Stimulated activated CD8-positive, alpha-beta memory T cell treated with anti-CD3 and anti-CD28 coated beads, Interleukin-15, amount 100 ng/mL, for 48 hours (primary cell): ENCODE data around the gene LSAMP.
"Not testable (repeated sequence)": the region's sequence is repeated elsewhere in the genome, so short reads cannot be mapped to it uniquely, and the experiment has no call there.

Source experiments
- DNase-seq, 2 donors: peaks; one replicate each; pipeline ENCODE4 v3.0.0-alpha.2; 2020; ENCODE audit warnings: low read depth in 2 of 2

LSAMP gene

DNA sequence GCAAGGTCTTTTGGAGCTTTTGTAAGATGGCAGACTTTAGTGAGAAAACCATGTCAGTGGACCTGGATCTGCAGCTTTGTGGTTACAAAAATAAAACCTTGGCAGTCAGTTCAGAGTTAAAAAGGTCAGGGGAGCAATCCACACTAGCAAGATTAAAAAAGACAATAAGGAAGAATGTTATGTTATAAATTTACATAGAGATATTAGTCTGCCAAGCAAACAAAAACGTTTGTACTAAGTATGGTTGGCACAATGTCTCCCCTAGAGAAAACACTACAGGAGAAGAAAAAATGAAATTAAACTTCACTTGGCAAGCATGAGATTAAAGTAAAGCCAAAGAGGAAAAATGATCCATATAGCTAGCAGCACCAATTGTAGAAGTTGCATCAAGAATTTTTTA lies 205.0 kb downstream of the LSAMP start:
- DNase-seq, result no peak

DNA sequence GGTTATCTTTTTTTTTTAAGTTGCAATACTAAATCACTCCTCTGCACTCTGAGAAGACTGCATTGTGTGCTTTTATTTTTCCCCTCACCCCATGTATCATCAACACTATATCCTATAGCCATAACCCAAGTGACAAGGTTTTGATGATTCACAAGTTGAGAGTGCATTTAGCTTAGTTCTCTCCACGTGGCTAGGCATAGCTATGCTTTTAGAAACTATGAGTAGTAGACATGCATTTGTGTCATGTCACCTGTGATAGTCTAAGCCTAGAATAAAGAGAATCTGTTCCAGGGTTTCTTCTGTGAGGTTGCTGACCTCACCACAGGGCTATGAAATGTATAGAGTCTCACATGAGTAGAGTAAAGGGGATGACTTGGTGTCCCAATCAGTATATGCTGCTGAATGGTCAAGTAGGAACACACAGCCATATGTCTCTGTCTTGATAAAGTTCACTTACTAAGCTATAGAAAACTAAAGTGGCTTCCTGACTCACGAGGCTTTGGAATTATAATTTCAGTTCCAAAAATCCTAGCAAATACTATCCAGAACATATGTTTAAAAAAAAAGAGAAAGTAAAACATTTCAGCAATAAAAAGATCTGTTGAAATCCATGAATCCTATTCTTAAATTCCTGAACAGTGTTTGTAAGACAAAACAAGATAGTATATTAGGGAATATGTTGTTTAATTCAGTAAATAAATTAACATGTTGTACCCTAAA lies 206.3 kb downstream of the LSAMP start:
- no peak for DNase-seq

DNA sequence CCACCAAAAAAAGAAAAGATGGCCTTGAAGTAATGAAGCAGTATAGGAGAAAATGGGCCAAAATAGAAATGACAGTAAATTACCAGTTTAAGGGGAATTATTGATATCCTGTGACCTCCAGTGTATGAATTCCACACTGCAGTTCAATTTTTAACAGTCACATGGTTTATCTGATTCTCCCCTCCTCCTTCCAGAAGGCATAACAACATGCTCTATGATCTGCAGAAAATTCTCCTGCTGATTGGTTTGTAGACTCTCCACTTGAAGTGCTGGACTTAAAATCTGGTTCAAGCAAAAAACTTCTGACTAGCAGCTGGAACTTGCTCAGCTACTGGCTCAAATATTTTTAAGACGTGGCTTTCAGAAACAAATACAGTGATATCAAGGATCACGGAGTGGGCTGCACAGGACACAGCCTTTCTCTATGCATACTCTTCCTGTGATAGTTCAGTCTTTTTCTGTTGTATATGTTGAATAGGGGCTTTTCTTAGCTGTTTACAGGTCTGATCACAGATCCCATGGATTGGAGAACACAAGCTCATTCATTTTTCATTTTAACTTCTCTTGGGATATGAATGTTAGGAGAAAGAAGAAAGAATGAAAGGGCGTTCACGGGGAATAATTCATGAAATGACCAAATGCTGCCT lies 211.5 kb downstream of the LSAMP start:
- DNase-seq, result no peak

DNA sequence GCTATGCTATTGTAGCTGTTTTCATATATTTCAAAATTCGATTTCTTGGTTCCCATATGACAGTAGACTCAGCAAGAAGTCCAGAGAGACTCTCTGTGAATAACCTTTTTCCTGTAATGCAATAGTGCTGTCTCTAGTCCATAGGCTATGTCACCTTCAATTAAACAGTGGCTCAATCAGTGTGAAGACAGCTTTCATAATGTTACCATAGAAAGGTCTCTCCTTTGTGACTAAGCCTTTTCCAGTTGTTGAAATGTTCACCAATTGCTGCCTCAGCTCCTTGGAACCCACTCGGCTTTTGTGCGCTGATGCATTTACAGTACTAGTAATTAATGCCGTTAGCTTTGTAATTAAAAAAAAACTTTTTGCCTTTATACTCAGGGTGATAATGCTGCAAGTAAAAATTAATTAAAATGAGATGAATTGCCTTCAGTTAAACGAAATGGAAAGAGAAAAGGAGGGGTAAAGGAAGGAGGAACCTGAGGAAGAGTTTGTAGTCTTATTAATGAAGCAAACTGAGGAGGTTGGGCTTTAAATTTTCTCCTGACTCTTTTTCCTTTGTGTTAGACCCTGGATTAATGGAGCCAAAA lies 214.8 kb downstream of the LSAMP start:
- no peak for DNase-seq

DNA sequence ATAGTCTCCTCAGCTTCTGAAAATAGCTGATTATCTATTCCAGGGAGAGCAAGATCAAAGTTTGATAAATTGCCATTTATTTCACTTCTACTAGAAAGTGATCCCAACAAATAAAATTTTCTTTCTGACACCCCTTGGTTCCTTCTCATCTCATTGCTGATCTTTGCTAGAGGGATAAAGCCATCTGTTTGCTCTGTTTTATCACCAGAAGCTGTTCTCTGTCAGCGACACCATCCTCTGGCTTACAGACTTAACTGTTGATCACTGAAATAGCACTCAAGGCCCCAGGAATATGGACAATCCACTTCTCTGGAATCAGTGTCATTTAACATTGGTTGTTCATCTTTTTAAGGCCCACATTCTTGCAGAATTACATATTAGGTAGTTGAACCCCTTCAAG lies 219.0 kb downstream of the LSAMP start:
- no peak for DNase-seq

DNA sequence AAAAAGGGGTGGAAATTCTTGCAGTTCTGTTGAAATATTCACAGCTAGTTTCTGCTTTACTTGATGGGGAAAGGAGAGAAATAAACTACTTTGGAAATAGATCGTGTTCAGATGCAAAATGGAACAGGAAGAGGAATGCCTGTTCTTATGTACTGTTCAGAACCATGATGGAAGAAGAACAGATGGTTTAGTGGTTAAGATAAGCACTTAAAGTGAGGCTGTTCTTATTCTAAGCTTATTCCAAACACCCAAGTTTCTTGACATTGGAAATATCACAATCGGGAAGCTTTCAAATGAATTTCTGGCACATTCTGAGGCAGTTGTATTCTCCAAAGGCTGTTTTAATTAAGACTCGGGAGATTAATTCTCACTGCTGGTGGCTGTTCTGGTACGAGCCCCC lies 228.5 kb downstream of the LSAMP start:
- DNase-seq, result no peak

DNA sequence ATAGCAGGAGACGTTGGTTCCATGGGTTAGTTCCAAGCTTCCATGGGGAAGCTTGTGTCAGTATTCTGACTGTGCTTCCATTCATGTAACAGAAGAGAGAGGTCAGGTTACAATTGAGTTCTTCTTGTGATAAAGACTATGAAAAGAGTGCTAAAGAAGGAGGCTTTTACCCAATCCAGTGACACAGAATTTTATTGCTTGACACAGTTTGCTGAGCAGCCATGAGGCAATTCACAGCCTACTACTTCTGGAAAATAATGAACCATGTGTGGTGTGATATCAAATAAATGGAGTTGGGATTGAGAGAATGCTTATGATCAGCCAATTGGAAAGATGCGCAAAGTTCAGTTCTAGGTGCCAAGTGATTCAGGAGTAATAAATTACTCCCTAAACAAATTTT lies 233.4 kb downstream of the LSAMP start:
- no peak for DNase-seq

DNA sequence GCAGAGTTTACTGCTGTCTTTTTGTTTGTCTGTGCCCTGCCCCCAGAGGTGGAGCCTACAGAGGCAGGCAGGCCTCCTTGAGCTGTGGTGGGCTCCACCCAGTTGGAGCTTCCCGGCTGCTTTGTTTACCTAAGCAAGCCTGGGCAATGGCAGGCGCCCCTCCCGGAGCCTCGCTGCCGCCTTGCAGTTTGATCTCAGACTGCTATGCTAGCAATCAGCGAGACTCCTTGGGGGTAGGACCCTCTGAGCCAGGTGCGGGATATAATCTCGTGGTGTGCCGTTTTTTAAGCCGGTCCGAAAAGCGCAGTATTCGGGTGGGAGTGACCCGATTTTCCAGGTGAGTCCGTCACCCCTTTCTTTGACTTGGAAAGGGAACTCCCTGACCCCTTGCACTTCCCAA lies 236.5 kb downstream of the LSAMP start:
- not testable (repeated sequence) for DNase-seq

DNA sequence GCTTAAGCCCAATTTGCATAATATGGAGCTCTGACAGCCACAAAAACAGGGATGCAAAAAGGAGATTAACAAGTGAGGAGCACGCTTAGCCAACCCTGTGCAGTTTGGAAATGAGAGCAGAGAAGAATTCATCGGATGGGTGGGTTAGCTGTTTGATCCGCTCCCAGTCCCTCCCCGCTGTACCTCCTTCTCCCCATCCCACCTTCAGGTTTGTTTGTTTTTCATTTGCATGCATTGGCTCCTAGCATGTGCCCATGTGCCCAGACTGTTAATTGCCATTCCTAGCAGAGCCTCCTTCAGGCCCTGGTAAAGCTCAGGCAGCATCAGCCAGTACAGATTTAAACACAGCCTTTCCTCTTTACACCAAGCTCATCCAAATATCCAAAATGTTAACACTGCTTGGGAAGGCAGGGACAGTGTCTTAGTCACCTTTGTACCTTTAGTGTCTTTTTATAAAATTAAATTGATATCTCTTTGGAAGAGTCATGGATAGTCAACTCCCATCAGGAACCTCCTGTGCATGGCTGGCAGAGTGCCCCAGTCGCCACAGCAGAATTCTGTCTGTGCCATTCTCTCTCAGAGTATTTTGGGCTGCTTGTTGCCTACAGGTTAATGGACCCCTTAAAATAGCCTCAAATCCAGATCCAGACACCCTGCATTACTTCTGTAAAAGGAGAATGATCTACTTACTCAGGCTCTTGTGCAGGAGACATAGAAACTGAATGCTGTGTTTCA lies 244.2 kb downstream of the LSAMP start:
- DNase-seq, result no peak

DNA sequence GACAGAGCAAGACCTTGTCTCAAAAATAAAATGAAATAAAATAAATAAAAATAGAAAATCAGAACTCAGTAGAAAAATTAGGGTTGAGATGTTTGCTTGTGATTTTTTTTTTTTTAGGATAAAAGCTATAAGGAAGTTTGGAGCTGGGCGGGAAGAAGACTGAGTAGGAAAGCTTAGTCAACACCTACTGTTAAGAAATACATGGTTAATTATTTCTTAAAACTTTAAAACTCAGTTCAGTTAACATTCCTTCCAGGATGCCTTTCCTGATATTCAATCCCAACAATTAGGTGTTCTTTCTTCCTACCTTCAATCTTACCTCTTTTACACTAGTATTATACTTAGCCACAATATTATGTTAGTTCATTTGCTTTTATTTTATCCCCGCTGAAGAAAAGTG lies 246.2 kb downstream of the LSAMP start:
- no peak for DNase-seq

DNA sequence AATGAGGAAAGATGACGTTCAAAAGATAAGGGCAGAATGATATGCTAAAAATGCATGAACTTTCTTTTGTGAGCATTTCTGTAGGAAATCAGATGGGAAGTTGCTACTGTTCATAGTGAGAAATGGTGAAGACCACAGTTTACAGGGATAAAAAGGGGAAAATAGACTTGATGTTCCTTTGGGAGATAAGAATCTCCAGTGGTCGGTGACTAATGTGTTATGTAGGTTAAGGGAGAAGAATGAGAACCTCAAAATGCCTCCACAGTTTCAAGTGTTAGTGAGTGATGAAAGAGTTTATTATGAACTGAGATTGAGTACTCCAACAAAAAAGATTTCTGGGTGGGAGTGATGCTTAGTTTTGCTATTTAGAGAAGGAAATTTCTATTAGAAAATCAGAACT lies 247.2 kb downstream of the LSAMP start:
- no peak for DNase-seq

DNA sequence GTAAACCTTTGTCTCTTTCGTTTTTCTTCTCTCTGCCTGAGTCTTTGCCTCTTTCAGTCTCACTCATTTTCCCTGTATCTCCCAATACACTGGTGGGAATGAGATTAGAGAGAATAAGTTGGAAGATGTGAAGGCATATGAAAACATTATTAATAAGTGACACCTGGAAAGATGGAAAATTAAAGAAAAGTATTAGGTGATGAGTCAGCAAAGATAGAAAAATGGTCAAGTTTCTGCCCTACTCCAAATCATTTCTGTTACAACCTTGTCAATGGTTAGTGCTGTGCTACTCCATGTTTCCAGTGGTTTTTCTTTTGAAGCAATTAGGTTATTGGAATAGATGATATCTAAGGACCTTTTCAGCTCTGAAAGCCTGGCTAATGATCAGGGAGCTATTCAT lies 252.8 kb downstream of the LSAMP start:
- no peak for DNase-seq

DNA sequence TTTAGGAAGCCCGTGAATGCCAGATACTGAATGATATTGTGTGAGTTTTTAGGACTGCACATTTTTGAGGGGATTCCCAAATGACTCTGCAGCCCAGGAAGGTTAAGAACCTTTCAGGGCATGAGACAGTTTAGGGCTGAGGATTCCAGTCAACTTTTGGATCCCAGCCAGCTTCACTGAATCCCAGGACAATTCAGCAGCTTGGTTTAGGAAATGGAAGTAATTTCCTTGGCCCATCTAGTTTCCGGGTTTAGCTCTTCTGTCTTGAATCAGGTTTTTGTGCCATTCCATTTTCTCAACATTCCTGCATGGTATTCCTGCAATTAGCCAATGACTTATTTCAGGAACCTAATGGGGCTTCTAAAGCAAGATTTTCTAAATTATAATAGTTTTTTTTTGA lies 253.9 kb downstream of the LSAMP start:
- DNase-seq, result no peak

DNA sequence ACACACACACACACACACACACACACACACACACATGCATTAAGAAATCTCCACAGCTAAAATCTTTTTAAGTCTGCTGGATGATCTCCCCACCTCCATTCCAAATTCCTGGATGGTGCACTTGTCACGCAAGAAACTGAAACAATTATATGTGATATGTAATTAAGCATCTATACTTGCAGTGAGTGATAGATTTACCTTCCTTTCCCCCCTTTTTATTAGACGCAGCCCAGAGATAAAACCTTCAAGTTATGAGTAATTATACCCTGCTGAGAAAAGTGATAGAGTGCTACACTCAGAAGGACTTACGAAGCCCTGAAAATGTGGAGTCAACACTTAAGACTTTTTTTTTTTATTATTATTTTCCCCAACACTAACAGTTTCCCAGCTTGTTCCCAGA lies 255.2 kb downstream of the LSAMP start:
- DNase-seq, result no peak

DNA sequence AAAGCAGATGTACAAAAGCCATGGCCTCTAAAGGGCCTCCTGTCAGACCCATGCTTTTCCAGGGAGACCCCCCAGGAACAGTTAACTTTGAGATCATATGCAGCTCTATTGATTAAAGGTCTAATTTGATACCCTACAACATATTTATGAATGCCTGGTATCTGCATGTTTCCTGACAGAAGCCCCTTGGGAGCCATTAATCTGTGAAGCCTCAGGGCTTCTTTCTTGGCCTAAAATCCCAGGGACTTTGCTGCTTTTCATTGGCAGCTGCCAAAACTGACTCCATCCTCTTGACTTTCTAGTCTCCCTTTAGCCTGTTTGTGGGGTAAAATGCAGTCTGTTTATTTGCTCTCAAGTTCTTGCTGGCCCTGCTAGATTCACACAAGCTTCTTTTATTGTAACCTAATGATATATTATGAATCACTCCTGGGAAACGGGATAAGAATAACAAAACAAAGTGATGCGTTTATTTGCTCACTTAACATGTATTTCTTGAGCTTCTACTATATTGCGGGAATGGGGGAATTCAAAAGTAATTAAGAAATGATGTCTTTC lies 257.0 kb downstream of the LSAMP start:
- DNase-seq, result no peak

DNA sequence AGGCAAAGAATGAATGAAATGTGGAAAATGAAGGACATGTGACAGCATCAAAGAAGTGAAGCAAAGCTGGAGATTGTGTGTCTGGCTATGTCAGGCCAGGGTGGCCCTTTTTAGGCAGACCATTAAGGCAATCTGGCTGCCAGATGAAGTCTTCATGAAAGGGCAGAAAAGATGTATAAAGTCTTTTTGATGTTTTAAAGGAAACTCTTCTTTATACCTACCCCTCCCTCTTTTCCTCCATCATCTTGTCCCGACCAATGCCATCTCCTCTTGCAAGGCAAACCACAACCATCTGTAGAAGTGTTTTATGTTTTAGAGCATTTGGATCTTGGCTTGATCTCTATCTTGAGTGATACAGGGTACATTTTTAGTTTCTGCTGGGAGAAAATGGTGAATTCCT lies 259.2 kb downstream of the LSAMP start:
- DNase-seq, result no peak

DNA sequence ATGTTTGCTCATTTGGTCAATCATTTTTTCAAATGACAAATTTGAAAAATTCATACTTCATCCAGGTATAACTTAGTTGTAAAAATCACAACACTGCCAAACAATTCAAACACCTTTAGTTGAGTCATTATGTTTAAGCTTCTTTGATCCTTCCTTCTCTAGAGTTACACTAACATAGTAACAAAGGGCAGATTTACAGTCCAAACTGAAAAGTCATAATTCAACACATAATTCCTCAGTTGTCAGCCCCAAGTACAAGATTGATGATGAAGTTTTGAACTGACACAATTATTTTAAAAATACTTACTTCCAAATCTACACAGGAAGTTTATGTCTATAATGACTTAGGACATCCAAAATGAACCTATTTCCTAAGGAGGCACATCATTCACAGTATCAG lies 264.1 kb downstream of the LSAMP start:
- DNase-seq, result no peak

DNA sequence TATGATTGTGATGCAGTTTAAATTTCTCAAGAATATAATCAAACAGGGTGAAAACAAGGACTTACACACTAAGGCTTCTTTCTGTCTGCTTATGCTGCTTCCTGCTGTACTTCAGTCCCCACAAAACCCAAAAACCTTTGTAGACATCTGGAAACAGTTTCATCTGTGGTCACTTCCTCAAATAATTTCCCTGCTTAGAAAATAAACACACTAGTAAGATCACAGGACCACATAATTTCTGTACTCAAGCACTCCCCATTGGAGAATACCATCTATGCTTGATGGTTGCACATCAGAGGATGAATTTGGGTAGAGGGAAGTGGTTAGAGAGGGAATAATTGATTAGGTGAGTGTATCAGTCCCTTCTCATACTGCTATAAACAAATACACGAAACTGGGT lies 266.2 kb downstream of the LSAMP start:
- DNase-seq, result no peak

DNA sequence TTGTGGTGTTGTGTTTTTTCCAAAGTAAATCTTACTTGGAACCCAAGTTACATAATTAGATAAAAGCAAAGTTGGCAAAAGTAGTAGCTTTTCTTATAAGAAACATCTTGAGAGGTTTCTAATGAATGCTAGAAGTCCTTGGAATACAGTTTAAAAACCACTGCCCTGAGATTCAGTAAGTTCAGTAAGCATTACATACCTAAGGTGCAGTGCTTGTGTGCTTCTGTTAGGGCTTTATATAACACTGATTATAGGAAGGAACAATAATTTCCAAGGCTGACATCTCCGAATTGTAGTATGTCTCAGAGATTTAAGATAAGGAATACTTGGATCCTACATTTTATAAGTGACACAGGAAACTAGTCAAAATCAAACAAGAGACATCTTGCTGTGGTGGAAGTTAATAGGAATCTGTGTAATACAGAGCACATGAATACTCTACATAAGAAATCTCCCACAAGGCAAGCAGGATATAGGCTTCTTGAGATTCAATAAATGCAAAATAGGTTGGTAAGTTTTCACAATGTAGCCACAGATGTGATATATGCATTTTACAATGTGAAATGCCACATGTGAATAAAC lies 268.2 kb downstream of the LSAMP start:
- DNase-seq, result no peak

DNA sequence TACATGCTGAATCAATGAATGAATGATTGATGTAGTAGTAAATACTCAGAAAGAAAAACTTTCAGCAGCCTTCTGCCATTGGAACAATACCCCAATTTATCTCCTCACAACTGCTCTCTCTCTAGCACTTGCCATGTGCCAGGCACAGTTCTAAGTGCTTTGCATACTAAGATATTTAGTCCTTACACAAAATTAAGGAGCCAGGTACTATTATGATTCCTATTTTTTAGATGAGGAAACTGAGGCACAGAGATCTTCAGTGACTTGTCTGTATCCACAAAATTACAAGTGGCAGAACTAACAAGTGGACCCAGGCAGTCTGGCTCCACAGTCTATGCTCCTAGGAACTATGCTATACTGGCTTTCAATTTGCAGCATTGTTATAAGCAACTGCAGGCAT lies 279.2 kb downstream of the LSAMP start:
- DNase-seq, result no peak

DNA sequence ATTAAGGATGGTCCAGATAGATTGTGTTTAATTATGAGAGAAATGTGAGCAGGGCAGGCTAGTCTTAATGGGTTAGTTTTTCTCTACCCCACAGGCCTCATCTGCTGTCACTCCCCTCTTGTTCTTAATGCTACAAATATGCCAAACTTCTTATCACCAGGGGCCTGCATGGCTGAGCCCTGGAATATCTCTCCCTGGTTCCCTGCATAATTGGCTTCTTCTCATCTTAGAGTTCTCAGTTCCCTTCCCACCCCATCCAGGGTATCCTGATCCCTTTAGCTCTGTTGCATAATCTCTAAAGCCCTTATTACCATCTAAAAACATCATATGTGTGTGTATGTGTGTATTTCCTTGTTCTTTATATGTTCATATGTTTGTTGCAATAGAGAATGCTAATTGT lies 279.6 kb downstream of the LSAMP start:
- no peak for DNase-seq

DNA sequence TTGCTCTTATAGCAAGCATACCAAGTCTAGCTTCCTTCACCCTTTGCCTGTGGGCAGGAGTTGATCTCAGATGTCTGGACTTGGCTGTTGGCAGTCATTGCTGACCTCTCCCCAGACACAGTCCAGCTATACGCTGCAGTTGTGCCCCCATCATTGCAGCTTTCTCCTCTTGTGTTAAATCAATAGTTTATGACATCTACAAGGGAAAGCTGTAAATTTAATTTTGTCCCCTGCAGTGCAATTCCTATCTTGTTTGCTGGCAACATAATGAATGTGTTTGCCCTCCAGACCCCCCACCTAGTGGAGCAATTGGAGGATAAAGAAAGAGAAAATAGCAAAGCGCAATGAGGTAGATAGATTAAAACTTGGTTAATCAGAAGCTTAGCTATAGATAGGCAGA lies 280.2 kb downstream of the LSAMP start:
- DNase-seq, result no peak
